OCI-LY1 (cell line): Measurements from ENCODE around the gene XYLT2.
"Not testable (repeated sequence)": the region's sequence is repeated elsewhere in the genome, so short reads cannot be mapped to it uniquely, and the experiment has no call there.

Source experiments
- H2AFZ ChIP-seq: fragments of 200-600 bp; sonication (generic), shearing (Covaris generic); 2 replicates; pipeline ENCODE4 v1.6.0; 2014; ENCODE audit warnings: antibody characterized with exemption, mild to moderate bottlenecking, low read length
- H3F3A ChIP-seq: fragments of 200-600 bp; sonication (generic), shearing (Covaris generic); 2 replicates; pipeline ENCODE4 v1.6.0; 2014; ENCODE audit warnings: mild to moderate bottlenecking, antibody characterized with exemption, low read length, moderate library complexity; ENCODE audit not compliant: insufficient read depth
- H3K27ac ChIP-seq: fragments of 200-600 bp; sonication (generic); 2 replicates; pipeline ENCODE4 v1.5.1; 2014; ENCODE audit warnings: low read length, mixed run types, mild to moderate bottlenecking, low read depth; ENCODE audit not compliant: poor library complexity, severe bottlenecking
- H3K27me3 ChIP-seq: fragments of 200-600 bp; sonication (generic); 2 replicates; pipeline ENCODE4 v1.6.0; 2014; ENCODE audit warnings: antibody characterized with exemption, mild to moderate bottlenecking, low read length, moderate library complexity; ENCODE audit not compliant: insufficient read depth
- H3K36me3 ChIP-seq: fragments of 200-600 bp; sonication (generic); 2 replicates; pipeline ENCODE4 v1.6.1; 2014; ENCODE audit warnings: mild to moderate bottlenecking, antibody characterized with exemption, low read length, moderate library complexity, mixed read lengths; ENCODE audit not compliant: insufficient read depth
- H3K4me1 ChIP-seq: fragments of 200-600 bp; sonication (generic); 2 replicates; pipeline ENCODE4 v1.5.1; 2014; ENCODE audit warnings: mild to moderate bottlenecking, low read length, moderate library complexity; ENCODE audit not compliant: insufficient read depth, severe bottlenecking
- H3K4me2 ChIP-seq: fragments of 200-600 bp; sonication (generic), shearing (Covaris generic); 2 replicates; pipeline ENCODE4 v1.6.1; 2014; ENCODE audit warnings: low read length
- H3K4me3 ChIP-seq: fragments of 200-600 bp; sonication (generic); 2 replicates; pipeline ENCODE4 v1.5.1; 2014; ENCODE audit warnings: low read length, low read depth, mild to moderate bottlenecking, mixed read lengths; ENCODE audit not compliant: poor library complexity, severe bottlenecking
- H3K79me2 ChIP-seq: fragments of 200-600 bp; shearing (Covaris generic); 2 replicates; pipeline ENCODE4 v1.6.1; 2016; ENCODE audit warnings: mixed run types, low read length, mixed read lengths; ENCODE audit not compliant: insufficient read depth
- H3K9ac ChIP-seq: fragments of 200-600 bp; sonication (generic), shearing (Covaris generic); 2 replicates; pipeline ENCODE4 v1.6.1; 2014; ENCODE audit warnings: mild to moderate bottlenecking, low read length, mixed read lengths
- H3K9me2 ChIP-seq: fragments of 200-600 bp; sonication (generic), shearing (Covaris generic); 2 replicates; pipeline ENCODE4 v1.6.1; 2014; ENCODE audit warnings: low read depth, mild to moderate bottlenecking, low read length, mixed read lengths
- H3K9me3 ChIP-seq: fragments of 200-600 bp; shearing (Covaris generic); 2 replicates; pipeline ENCODE4 v1.6.1; 2014; ENCODE audit warnings: low read length, mixed read lengths
- H4K20me1 ChIP-seq: fragments of 200-600 bp; sonication (generic), shearing (Covaris generic); 2 replicates; pipeline ENCODE4 v1.6.0; 2016; ENCODE audit warnings: mild to moderate bottlenecking, low read length; ENCODE audit not compliant: insufficient read depth
- CTCF ChIP-seq: fragments of 200-600 bp; sonication (generic), shearing (Covaris generic); IDR thresholded peaks from 2 replicates; pipeline ENCODE4 v1.5.1; 2017; ENCODE audit warnings: mild to moderate bottlenecking, antibody characterized with exemption, low read length, moderate library complexity, mixed read lengths
- EZH2 ChIP-seq: fragments of 200-600 bp; sonication (generic), shearing (Covaris generic); IDR thresholded peaks from 2 replicates; pipeline ENCODE4 v1.8.0; 2017; ENCODE audit warnings: borderline replicate concordance, mixed run types, mild to moderate bottlenecking, antibody characterized with exemption, low read length, moderate library complexity, mixed read lengths

The XYLT2 gene

GRCh38 chr17:50405351-50405750 is 59.4 kb downstream of the XYLT2 start:
- H3K4me2 ChIP-seq, H4K20me1 ChIP-seq, H3K4me3 ChIP-seq, H2AFZ ChIP-seq, H3K9ac ChIP-seq, H3K79me2 ChIP-seq, H3K9me2 ChIP-seq, H3K9me3 ChIP-seq, H3K27ac ChIP-seq, H3K4me1 ChIP-seq, H3K36me3 ChIP-seq, H3K27me3 ChIP-seq, H3F3A ChIP-seq: not testable (repeated sequence)

GRCh38 chr17:50406578-50406977 is 60.7 kb downstream of the XYLT2 start:
- TF ChIP-seq CTCF (no peak), EZH2 (no peak)
- Histone ChIP-seq H3K9me2 (no peaks in the 10 kb centered on the region), H3K9me3 (no peaks in the 10 kb centered on the region), H3K79me2 (no peaks in the 10 kb centered on the region), H3K36me3 (no peaks in the 10 kb centered on the region), H3K4me3 (no peak overlapping the region), H3K4me1 (no peaks in the 10 kb centered on the region), H3K27me3 (no peaks in the 10 kb centered on the region), H2AFZ (no peak overlapping the region), H3K9ac (no peak overlapping the region), H3K4me2 (no peak overlapping the region), H3F3A (no peaks in the 10 kb centered on the region), H4K20me1 (no peaks in the 10 kb centered on the region), H3K27ac (no peak overlapping the region)

- H3K9me2 ChIP-seq = no peaks in the 10 kb centered on the region
- no peaks in the 10 kb centered on the region for H3K9me3 ChIP-seq
- no peak overlapping the region for H3K9ac ChIP-seq
- H3K4me1 ChIP-seq = no peaks in the 10 kb centered on the region
- H2AFZ ChIP-seq = no peak overlapping the region
- H3K4me2 ChIP-seq = no peak overlapping the region
- TF ChIP-seq EZH2 (no peak), CTCF (no peak)
- H3K79me2 ChIP-seq = no peaks in the 10 kb centered on the region
- no peak overlapping the region for H3K27ac ChIP-seq
- no peaks in the 10 kb centered on the region for H3F3A ChIP-seq
- H3K4me3 ChIP-seq = no peak overlapping the region
- no peaks in the 10 kb centered on the region for H4K20me1 ChIP-seq
- no peaks in the 10 kb centered on the region for H3K27me3 ChIP-seq
- H3K36me3 ChIP-seq = no peaks in the 10 kb centered on the region
Measured at GRCh38 chr17:50407921-50408320, 62.0 kb downstream of the XYLT2 start.
